Measurements from ENCODE around the gene RPS6KC1.
"Not testable (repeated sequence)": the region's sequence is repeated elsewhere in the genome, so short reads cannot be mapped to it uniquely, and the experiment has no call there.

The RPS6KC1 gene

GRCh38 chr1:213111502-213111901 is 60.5 kb downstream of the RPS6KC1 start:
- DNase-seq = no peak

GRCh38 chr1:213112723-213113122 is 61.7 kb downstream of the RPS6KC1 start:
- not testable (repeated sequence) for DNase-seq

- DNase-seq = not testable (repeated sequence)
Observed at GRCh38 chr1:213117699-213118180, 66.7 kb downstream of the RPS6KC1 start.

- DNase-seq = no peak
Observed at GRCh38 chr1:213119794-213120193, 68.8 kb downstream of the RPS6KC1 start.

- DNase-seq = no peak
Observed at GRCh38 chr1:213120386-213120785, 69.3 kb downstream of the RPS6KC1 start.

- no peak for DNase-seq
Observed at GRCh38 chr1:213120961-213121360, 69.9 kb downstream of the RPS6KC1 start.

- DNase-seq = no peak
Observed at GRCh38 chr1:213122514-213122929, 71.5 kb downstream of the RPS6KC1 start.

- DNase-seq = no peak
Observed at GRCh38 chr1:213123087-213123486, 72.0 kb downstream of the RPS6KC1 start.

- no peak for DNase-seq
Observed at GRCh38 chr1:213123536-213123935, 72.5 kb downstream of the RPS6KC1 start.

- no peak for DNase-seq
Observed at GRCh38 chr1:213124590-213124989, 73.5 kb downstream of the RPS6KC1 start.

GRCh38 chr1:213125643-213126042 is 74.6 kb downstream of the RPS6KC1 start:
- DNase-seq = no peak

- DNase-seq = no peak
Observed at GRCh38 chr1:213127074-213127473, 76.0 kb downstream of the RPS6KC1 start.

GRCh38 chr1:213131851-213132655 is 81.0 kb downstream of the RPS6KC1 start:
- DNase-seq = no peak

- DNase-seq = no peak
Observed at GRCh38 chr1:213135572-213135971, 84.5 kb downstream of the RPS6KC1 start.

- no peak for DNase-seq
Observed at GRCh38 chr1:213136190-213136917, 85.3 kb downstream of the RPS6KC1 start.

GRCh38 chr1:213138391-213138790 is 87.3 kb downstream of the RPS6KC1 start:
- no peak for DNase-seq

GRCh38 chr1:213138892-213139291 is 87.9 kb downstream of the RPS6KC1 start:
- DNase-seq = no peak

- no peak for DNase-seq
Observed at GRCh38 chr1:213148905-213149304, 97.9 kb downstream of the RPS6KC1 start.

- not testable (repeated sequence) for DNase-seq
Observed at GRCh38 chr1:213150090-213150489, 99.0 kb downstream of the RPS6KC1 start.

GRCh38 chr1:213154056-213154685 is 103.1 kb downstream of the RPS6KC1 start:
- no peak for DNase-seq

- DNase-seq = no peak
Observed at GRCh38 chr1:213159376-213159775, 108.3 kb downstream of the RPS6KC1 start.

GRCh38 chr1:213160442-213160841 is 109.4 kb downstream of the RPS6KC1 start:
- not testable (repeated sequence) for DNase-seq

- no peak for DNase-seq
Observed at GRCh38 chr1:213162338-213162737, 111.3 kb downstream of the RPS6KC1 start.

GRCh38 chr1:213162862-213163261 is 111.8 kb downstream of the RPS6KC1 start:
- no peak for DNase-seq

All from activated CD4-positive, CD25-positive, alpha-beta regulatory T cell treated with anti-CD3 and anti-CD28 coated beads, Interleukin-2, amount 50 U/mL, for 72 hours (primary cell).